Measurements from ENCODE around the gene SBF2.
"Not testable (repeated sequence)": the region's sequence is repeated elsewhere in the genome, so short reads cannot be mapped to it uniquely, and the experiment has no call there.

Gene SBF2

DNA sequence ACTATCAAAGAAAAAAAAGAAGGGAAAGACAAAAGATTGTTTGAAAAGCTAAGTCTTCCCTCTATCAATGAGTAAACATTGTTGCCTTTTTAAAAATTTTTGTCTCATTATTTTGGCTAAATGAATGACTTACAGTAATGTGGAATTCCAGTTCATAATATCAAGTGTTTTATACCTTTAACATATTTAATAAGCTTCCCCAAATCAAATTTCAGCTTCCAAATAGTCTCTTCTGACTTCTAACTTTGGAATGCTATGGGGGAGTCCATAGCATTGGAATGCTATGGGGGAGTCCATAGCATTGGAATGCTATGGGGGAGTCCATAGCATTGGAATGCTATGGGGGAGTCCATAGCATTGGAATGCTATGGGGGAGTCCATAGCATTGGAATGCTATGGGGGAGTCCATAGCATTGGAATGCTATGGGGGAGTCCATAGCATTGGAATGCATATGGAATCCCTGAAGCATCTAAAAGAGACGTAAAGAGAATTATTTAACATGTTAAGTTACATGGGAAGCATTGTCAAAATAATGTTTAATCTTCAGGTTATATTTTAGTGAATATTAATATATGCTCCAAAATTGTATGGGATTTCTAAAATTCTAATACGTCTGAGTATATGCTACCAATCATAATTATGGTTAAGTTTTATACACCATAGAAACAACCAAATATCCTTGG lies 44.4 kb downstream of the SBF2 start:
- H3K27ac ChIP-seq (ENCODE audit: low read depth, low read length); H3K27me3 ChIP-seq (ENCODE audit: control insufficient read depth, insufficient read depth, low read length); H3K4me1 ChIP-seq (ENCODE audit: control insufficient read depth, insufficient read depth, low read length); H3K9ac ChIP-seq (ENCODE audit: low read length); H3K4me3 ChIP-seq (ENCODE audit: low read depth, low read length); H3K36me3 ChIP-seq (ENCODE audit: control insufficient read depth, insufficient read depth, low read length): not testable (repeated sequence)
- H3K9me3 ChIP-seq (ENCODE audit: control insufficient read depth, insufficient read depth, low read depth, low read length): 0 out of 2 replicates have a peak, but pooled peaks cover 13% of the 10 kb centered on the region

DNA sequence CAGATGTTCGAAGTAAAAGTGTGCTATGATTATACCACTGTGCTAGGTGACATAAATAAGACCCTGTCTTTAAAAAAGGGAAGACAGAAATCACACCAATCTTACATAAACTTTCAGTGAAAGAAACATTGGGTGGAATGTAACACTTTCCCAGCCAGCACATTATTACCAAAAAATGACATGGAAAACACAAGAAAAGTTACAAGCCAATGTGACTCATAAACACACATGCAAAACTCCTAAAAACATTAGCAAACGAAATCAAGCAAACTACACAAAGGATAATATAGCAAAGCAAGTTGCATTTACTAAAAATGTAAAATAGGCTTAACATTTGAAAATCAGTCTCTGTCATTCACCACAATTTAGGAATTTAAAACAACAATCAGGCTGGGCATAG lies 47.0 kb downstream of the SBF2 start:
- no peak overlapping the region for H3K4me3 ChIP-seq (ENCODE audit: low read depth, low read length)
- H3K9me3 ChIP-seq (ENCODE audit: control insufficient read depth, insufficient read depth, low read depth, low read length): 0 out of 2 replicates have a peak, but pooled peaks cover 13% of the 10 kb centered on the region
- no peak overlapping the region for H3K9ac ChIP-seq (ENCODE audit: low read length)
- H3K27me3 ChIP-seq (ENCODE audit: control insufficient read depth, insufficient read depth, low read length): no peaks in the 10 kb centered on the region
- peaks cover 4% of the 10 kb centered on the region; the same call in 1 of the 2 replicates for H3K4me1 ChIP-seq (ENCODE audit: control insufficient read depth, insufficient read depth, low read length)
- H3K36me3 ChIP-seq (ENCODE audit: control insufficient read depth, insufficient read depth, low read length): no peaks in the 10 kb centered on the region
- H3K27ac ChIP-seq (ENCODE audit: low read depth, low read length): no peak overlapping the region

DNA sequence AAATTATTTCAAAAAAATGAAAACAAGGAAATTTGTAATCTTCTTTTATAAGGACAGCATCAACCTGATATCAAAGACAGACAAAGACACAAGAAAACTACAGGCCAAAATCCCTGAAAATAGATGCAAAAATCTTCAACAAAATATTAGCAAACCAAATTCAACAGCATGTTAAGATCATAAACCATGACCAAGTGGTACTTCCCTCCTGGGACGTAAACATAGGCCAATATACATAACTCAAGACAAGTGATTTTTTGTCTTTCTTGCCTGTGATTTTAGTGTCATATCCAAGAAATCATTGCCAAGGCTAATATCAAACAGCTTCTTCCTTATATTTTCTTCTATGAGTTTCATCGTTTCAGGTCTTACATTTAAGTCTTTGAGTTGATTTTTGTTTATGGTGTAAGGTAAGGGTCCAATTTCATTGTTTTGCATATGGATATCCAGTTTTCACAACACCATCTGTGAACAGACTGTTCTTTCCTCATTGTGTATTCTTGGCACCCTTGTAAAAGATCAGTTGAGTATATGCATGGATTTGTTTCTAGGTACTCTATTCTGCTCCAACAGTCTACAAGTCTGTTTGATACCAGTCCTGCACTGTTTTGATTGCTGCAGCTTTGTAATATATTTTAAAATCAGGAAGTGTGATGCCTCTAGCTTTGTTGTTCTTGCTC lies 50.0 kb downstream of the SBF2 start:
- Histone ChIP-seq H3K9me3 (ENCODE audit: control insufficient read depth, insufficient read depth, low read depth, low read length) (0 out of 2 replicates have a peak, but pooled peaks cover 13% of the 10 kb centered on the region), H3K4me3 (ENCODE audit: low read depth, low read length) (no peak overlapping the region), H3K27me3 (ENCODE audit: control insufficient read depth, insufficient read depth, low read length) (no peaks in the 10 kb centered on the region), H3K27ac (ENCODE audit: low read depth, low read length) (no peak overlapping the region), H3K9ac (ENCODE audit: low read length) (no peak overlapping the region), H3K36me3 (ENCODE audit: control insufficient read depth, insufficient read depth, low read length) (no peaks in the 10 kb centered on the region), H3K4me1 (ENCODE audit: control insufficient read depth, insufficient read depth, low read length) (no peaks in the 10 kb centered on the region; the same call in 1 of the 2 replicates)

DNA sequence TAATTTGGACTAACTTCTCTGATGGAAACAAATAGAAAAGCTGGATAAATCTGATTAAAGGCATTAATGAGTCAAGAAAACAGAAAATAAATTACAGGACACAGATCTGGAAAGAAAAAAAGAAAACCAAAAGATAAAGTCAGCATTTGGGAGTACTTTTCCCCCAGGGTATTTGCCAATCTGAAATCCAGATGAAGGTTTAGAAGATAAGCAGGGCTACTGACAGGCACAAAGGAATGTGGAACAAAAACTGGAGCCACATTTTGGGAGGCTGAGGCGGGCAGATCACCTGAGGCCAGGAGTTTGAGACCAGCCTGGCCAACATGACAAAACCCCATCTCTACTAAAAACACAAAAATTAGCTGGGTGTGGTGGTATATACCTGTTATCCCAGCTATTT lies 57.2 kb downstream of the SBF2 start:
- Histone ChIP-seq H3K9me3 (ENCODE audit: control insufficient read depth, insufficient read depth, low read depth, low read length) (peaks cover 33% of the 10 kb centered on the region), H3K4me3 (ENCODE audit: low read depth, low read length) (no peak overlapping the region), H3K4me1 (ENCODE audit: control insufficient read depth, insufficient read depth, low read length) (no peaks in the 10 kb centered on the region), H3K36me3 (ENCODE audit: control insufficient read depth, insufficient read depth, low read length) (peaks cover 3% of the 10 kb centered on the region), H3K27ac (ENCODE audit: low read depth, low read length) (no peak overlapping the region), H3K9ac (ENCODE audit: low read length) (no peak overlapping the region), H3K27me3 (ENCODE audit: control insufficient read depth, insufficient read depth, low read length) (no peaks in the 10 kb centered on the region)

DNA sequence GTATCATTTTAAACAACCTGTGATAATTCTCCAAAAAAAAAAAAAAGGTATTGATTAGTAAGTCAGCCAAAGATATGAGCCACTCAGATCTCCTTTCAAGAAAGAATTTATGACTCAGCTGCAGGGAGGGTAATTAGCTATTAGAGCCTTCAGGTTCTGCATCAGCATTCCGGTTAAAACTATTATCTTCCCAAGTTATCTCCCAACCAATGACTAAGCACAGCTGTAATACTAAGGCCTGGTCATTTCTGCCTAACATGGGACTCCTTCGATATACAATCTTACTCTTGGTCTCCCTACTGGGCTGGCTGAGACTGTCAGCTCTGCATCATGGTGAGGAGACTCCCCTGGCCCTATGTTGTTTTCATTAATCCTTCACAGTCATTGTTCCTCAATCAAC lies 60.4 kb downstream of the SBF2 start:
- H3K36me3 ChIP-seq (ENCODE audit: control insufficient read depth, insufficient read depth, low read length): peaks cover 3% of the 10 kb centered on the region
- peaks cover 38% of the 10 kb centered on the region for H3K9me3 ChIP-seq (ENCODE audit: control insufficient read depth, insufficient read depth, low read depth, low read length)
- H3K27ac ChIP-seq (ENCODE audit: low read depth, low read length): no peak overlapping the region
- no peaks in the 10 kb centered on the region for H3K27me3 ChIP-seq (ENCODE audit: control insufficient read depth, insufficient read depth, low read length)
- no peak overlapping the region for H3K4me3 ChIP-seq (ENCODE audit: low read depth, low read length)
- no peak overlapping the region for H3K9ac ChIP-seq (ENCODE audit: low read length)
- H3K4me1 ChIP-seq (ENCODE audit: control insufficient read depth, insufficient read depth, low read length): no peaks in the 10 kb centered on the region

GRCh38 chr11:10232756-10233155 lies 61.3 kb downstream of the SBF2 start:
- no peaks in the 10 kb centered on the region for H3K27me3 ChIP-seq (ENCODE audit: control insufficient read depth, insufficient read depth, low read length)
- H3K4me1 ChIP-seq (ENCODE audit: control insufficient read depth, insufficient read depth, low read length): no peaks in the 10 kb centered on the region
- no peak overlapping the region for H3K27ac ChIP-seq (ENCODE audit: low read depth, low read length)
- H3K9me3 ChIP-seq (ENCODE audit: control insufficient read depth, insufficient read depth, low read depth, low read length): peaks cover 35% of the 10 kb centered on the region
- peaks cover 3% of the 10 kb centered on the region for H3K36me3 ChIP-seq (ENCODE audit: control insufficient read depth, insufficient read depth, low read length)
- H3K9ac ChIP-seq (ENCODE audit: low read length): no peak overlapping the region
- no peak overlapping the region for H3K4me3 ChIP-seq (ENCODE audit: low read depth, low read length)

DNA sequence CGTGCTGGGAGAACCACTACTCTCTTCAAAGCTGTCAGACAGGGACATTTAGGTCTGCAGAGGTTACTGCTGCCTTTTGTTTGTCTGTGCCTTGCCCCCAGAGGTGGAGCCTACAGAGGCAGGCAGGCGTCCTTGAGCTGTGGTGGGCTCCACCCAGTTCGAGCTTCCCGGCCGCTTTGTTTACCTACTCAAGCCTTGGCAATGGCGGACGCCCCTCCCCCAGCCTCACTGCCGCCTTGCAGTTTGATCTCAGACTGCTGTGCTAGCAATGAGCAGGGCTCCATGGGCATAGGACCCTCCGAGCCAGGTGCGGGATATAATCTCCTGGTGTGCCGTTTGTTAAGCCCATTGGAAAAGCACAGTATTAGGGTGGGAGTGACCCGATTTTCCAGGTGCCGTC lies 62.2 kb downstream of the SBF2 start:
- not testable (repeated sequence) for H3K4me3 ChIP-seq (ENCODE audit: low read depth, low read length); H3K4me1 ChIP-seq (ENCODE audit: control insufficient read depth, insufficient read depth, low read length); H3K9ac ChIP-seq (ENCODE audit: low read length); H3K36me3 ChIP-seq (ENCODE audit: control insufficient read depth, insufficient read depth, low read length); H3K27me3 ChIP-seq (ENCODE audit: control insufficient read depth, insufficient read depth, low read length); H3K27ac ChIP-seq (ENCODE audit: low read depth, low read length)
- H3K9me3 ChIP-seq (ENCODE audit: control insufficient read depth, insufficient read depth, low read depth, low read length): peaks cover 35% of the 10 kb centered on the region

DNA sequence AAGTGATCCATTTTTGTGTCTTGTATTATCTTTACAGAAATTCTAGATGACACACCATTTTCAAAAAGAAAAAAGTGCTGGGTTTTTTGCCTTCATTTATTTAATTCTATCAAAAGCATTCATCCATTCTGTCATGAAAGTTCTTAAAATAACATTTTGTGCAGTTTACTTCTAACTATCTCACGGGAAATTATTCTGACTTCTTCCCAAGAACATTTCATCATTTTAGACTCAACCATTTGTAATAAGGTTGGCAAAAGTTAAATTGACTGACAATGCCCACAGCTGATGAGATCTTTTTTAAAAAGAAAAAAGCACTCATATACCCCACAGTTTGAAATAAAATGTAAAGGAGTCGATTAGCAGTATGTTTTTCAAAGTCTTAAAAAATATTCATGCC lies 68.5 kb downstream of the SBF2 start:
- Histone ChIP-seq H3K36me3 (ENCODE audit: control insufficient read depth, insufficient read depth, low read length) (no peaks in the 10 kb centered on the region), H3K4me1 (ENCODE audit: control insufficient read depth, insufficient read depth, low read length) (no peaks in the 10 kb centered on the region)

DNA sequence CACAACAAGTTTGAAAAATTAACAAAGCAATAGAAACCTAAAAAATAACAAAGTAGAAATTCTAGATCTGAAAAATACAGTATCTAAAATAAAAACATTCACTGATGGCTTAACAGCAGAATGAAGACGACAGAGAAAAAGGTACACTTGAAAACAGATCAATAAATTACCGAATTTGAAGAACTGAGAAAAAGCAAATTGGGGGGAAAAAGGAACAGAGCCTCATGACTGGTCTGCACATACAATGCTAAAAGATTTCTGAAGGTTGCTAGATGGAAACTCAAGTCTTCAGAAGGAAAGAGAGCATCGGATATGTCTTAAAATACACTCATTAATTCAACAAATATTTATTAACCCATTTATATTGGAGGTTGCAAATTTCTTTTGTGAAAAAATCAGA lies 71.6 kb downstream of the SBF2 start:
- Histone ChIP-seq H3K4me1 (ENCODE audit: control insufficient read depth, insufficient read depth, low read length) (no peaks in the 10 kb centered on the region), H3K9ac (ENCODE audit: low read length) (no peak overlapping the region), H3K36me3 (ENCODE audit: control insufficient read depth, insufficient read depth, low read length) (peaks cover 4% of the 10 kb centered on the region; the same call in 1 of the 2 replicates), H3K27ac (ENCODE audit: low read depth, low read length) (no peak overlapping the region; the same call in 1 of the 2 replicates), H3K9me3 (ENCODE audit: control insufficient read depth, insufficient read depth, low read depth, low read length) (peaks cover 25% of the 10 kb centered on the region), H3K27me3 (ENCODE audit: control insufficient read depth, insufficient read depth, low read length) (no peaks in the 10 kb centered on the region), H3K4me3 (ENCODE audit: low read depth, low read length) (no peak overlapping the region)

More for the DNA sequence above, 68.5 kb downstream of the SBF2 start:
- no peaks in the 10 kb centered on the region for H3K27me3 ChIP-seq (ENCODE audit: control insufficient read depth, insufficient read depth, low read length)
- H3K9ac ChIP-seq (ENCODE audit: low read length): no peak overlapping the region
- no peaks in the 10 kb centered on the region for H3K9me3 ChIP-seq (ENCODE audit: control insufficient read depth, insufficient read depth, low read depth, low read length)
- no peak overlapping the region for H3K27ac ChIP-seq (ENCODE audit: low read depth, low read length)
- H3K4me3 ChIP-seq (ENCODE audit: low read depth, low read length): no peak overlapping the region

- Histone ChIP-seq H3K27ac (ENCODE audit: low read depth, low read length) (no peak overlapping the region), H3K4me3 (ENCODE audit: low read depth, low read length) (no peak overlapping the region), H3K27me3 (ENCODE audit: control insufficient read depth, insufficient read depth, low read length) (no peaks in the 10 kb centered on the region), H3K9ac (ENCODE audit: low read length) (no peak overlapping the region), H3K9me3 (ENCODE audit: control insufficient read depth, insufficient read depth, low read depth, low read length) (peaks cover 25% of the 10 kb centered on the region), H3K4me1 (ENCODE audit: control insufficient read depth, insufficient read depth, low read length) (no peaks in the 10 kb centered on the region), H3K36me3 (ENCODE audit: control insufficient read depth, insufficient read depth, low read length) (peaks cover 4% of the 10 kb centered on the region; the same call in 1 of the 2 replicates)
These were observed 72.7 kb downstream of the SBF2 start for GRCh38 chr11:10221342-10221741.

GRCh38 chr11:10211470-10211869 lies 82.5 kb downstream of the SBF2 start:
- H3K9me3 ChIP-seq (ENCODE audit: control insufficient read depth, insufficient read depth, low read depth, low read length): no peaks in the 10 kb centered on the region
- peaks cover 19% of the 10 kb centered on the region for H3K4me1 ChIP-seq (ENCODE audit: control insufficient read depth, insufficient read depth, low read length)
- no peak overlapping the region for H3K4me3 ChIP-seq (ENCODE audit: low read depth, low read length)
- no peaks in the 10 kb centered on the region for H3K27me3 ChIP-seq (ENCODE audit: control insufficient read depth, insufficient read depth, low read length)
- H3K36me3 ChIP-seq (ENCODE audit: control insufficient read depth, insufficient read depth, low read length): no peaks in the 10 kb centered on the region
- no peak overlapping the region for H3K9ac ChIP-seq (ENCODE audit: low read length)
- H3K27ac ChIP-seq (ENCODE audit: low read depth, low read length): no peak overlapping the region

Measured in HUES6 (cell line).